ENCODE measurements around the gene PIKFYVE.

The PIKFYVE gene

DNA sequence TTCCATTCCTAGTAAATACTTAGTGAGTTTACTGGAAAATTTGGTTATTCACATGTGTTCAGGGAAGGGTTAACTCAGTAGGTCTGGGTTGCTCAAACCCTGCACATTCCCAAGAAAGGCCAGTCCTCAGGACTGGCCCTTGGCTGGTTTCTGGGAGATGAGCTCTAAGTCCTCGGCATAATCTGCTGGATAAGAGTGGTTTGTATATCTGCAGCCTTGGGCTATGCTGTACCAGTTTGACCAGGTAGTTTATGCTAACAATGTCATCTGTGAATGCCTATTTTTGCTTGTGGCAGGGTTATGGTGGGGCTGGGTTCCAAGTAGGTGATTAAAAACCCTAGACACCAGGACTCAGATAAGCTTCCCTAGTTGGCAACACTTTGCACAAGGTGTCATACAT lies 133.1 kb downstream of the PIKFYVE start:
- DNase-seq (ENCODE audit: low read depth) = no peak
- no peak for TF ChIP-seq CTCF (IDR thresholded peaks at IDR 0.05; ENCODE audit: low read depth, low read length, missing control alignments)
- no peak overlapping the region for H3K4me3 ChIP-seq (ENCODE audit: low read depth, low read length)

DNA sequence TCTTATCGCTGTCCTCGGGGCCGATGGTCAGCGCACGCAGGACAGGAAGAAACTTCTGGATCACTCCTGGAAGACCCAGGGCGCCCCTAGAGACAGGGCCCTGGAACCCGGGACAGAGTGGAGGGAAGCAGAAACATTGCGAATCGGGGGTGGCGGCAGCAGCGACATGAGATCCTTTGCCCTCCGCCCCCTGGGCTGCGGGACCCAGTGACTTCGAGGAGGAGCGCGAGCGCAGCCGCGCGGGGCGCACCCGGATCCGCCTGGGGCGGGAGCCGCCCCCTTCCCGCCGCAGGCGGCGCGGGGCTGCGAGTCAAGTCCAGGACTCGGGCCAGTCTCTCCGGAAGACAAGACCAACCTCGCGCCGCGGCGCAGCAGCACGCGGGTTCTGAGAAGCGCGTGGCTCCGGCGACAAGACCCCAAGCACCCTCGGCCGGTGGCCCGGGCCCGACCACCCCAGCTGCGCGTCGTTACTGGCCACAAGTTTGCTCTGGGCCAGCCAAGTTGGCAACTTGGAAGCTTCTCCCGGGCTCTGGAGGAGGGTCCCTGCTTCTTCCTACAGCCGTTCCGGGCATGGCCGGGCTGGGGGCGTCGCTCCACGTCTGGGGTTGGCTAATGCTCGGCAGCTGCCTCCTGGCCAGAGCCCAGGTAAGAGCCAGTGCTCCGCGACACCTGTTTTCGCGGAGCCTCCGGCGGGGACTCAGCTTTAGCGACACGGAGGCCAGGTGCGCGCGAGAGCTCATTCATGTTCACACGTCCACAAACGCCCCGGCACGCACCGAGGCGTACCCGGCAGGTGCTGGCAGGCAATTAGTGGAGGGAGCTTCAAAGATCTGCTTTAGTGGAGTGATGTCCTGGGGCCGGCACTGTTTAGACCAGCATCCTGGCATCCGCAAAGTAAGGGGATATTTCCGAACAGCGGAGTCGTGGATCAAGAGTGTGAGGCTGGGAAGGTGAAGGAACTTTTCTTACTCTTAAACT lies 140.7 kb downstream of the PIKFYVE start, which contains the start of gene PTH2R:
PTH2R (plus strand) TSS at position 319 of the 978 bp plus-strand sequence; CDS start at position 571, 252 bp downstream.
- no peak for DNase-seq (ENCODE audit: low read depth)
- no peak for TF ChIP-seq CTCF (IDR thresholded peaks at IDR 0.05; ENCODE audit: low read depth, low read length, missing control alignments)
- H3K4me3 ChIP-seq (ENCODE audit: low read depth, low read length) = no peak within 1 kb of the TSS

DNA sequence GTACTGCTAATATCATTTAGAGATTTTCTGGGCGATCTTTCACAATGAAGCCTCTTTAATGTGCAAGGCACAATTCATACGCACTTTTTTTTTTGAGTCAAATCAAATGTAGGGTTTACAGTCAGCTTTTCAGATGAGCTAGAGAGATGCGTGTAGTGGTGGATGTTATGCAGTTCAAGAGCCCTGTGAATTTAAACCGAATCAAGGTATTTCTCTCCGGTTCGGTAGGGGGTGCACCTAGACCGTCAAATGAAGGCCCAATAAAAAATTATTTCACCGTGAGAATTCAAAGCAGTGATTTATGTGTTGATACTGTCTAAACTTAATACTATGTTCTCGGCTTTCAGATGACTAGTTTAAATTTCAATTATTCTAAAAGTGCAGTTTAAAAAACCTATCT lies 141.6 kb downstream of the PIKFYVE start:
- TF ChIP-seq CTCF (IDR thresholded peaks at IDR 0.05; ENCODE audit: low read depth, low read length, missing control alignments) = peak; percentile 25
- no peak for DNase-seq (ENCODE audit: low read depth)
- no peak overlapping the region for H3K4me3 ChIP-seq (ENCODE audit: low read depth, low read length)

Data from GM12864 (cell line).